K562 (cell line): ENCODE data around the gene HES4. TPM values are rescaled to one million over a fixed set of nuclear protein-coding genes. Genes with fewer than 3 reads are reported as not detected.

Experiments
- CREB3 ChIP-seq: fragments of 450-650 bp; conservative IDR thresholded peaks from 2 replicates; pipeline ENCODE4 v1.6.1; 2016; ENCODE audit warnings: missing genetic modification characterization, low read depth, mild to moderate bottlenecking, missing compliant biosample characterization, moderate library complexity
- GABPA ChIP-seq: fragments of 200-800 bp; sonication (Bioruptor generic); conservative IDR thresholded peaks from 2 replicates; pipeline ENCODE4 v1.6.1; 2016; ENCODE audit warnings: low read depth, missing genetic modification characterization, missing compliant biosample characterization
- GTF2E2 ChIP-seq: fragments of 200-800 bp; sonication (Bioruptor generic); IDR thresholded peaks from 2 replicates; pipeline ENCODE4 v1.6.1; 2016; ENCODE audit warnings: missing genetic modification characterization, missing compliant biosample characterization
- HDAC1 ChIP-seq, 2 experiments: fragments of 450-650 bp; IDR thresholded peaks; 2 replicates each; pipeline ENCODE4 v1.6.1; 2016 to 2017; ENCODE audit warnings: inconsistent platforms in 1 of 2, mild to moderate bottlenecking in 1 of 2, moderate library complexity in 1 of 2
- ILF3 ChIP-seq: fragments of 450-650 bp; IDR thresholded peaks from 2 replicates; pipeline ENCODE4 v1.6.1; 2018; ENCODE audit warnings: antibody characterized with exemption, mild to moderate bottlenecking, moderate library complexity, borderline replicate concordance
- MBD2 ChIP-seq: sonication (generic); IDR thresholded peaks from 2 replicates; pipeline ENCODE4 v1.6.1; 2016; ENCODE audit warnings: low read depth, borderline replicate concordance
- NR2C2 ChIP-seq, 2 experiments: fragments of 200-800 bp in 1 of 2; sonication (Bioruptor generic) in 1 of 2; sonication (generic) in 1 of 2; formaldehyde crosslinking in 1 of 2; IDR thresholded peaks; 2 replicates each; pipeline versions ENCODE4 v1.6.1 to v1.8.0; 2016 to 2022; ENCODE audit warnings: mild to moderate bottlenecking in 1 of 2, missing compliant biosample characterization in 1 of 2, missing genetic modification characterization in 1 of 2, missing genetic modification reagents in 1 of 2
- POLR2H ChIP-seq: IDR thresholded peaks from 2 replicates; pipeline ENCODE4 v1.6.1; 2016; ENCODE audit warnings: missing genetic modification characterization, low read depth, mild to moderate bottlenecking, control low read depth, missing compliant biosample characterization, moderate library complexity
- PPARD ChIP-seq: fragments of 250-450 bp; sonication (Bioruptor Pico); IDR thresholded peaks from 2 replicates; pipeline ENCODE4 v1.8.0; 2022; ENCODE audit warnings: inconsistent platforms, mild to moderate bottlenecking, moderate library complexity
- PRMT5 ChIP-seq: sonication (generic); formaldehyde crosslinking; IDR thresholded peaks from 2 replicates; pipeline ENCODE4 v1.5.0; 2020; ENCODE audit warnings: missing genetic modification reagents
- SP1 ChIP-seq: sonication (generic); formaldehyde crosslinking; IDR thresholded peaks from 2 replicates; pipeline ENCODE4 v1.8.1; 2022; ENCODE audit warnings: mild to moderate bottlenecking, missing genetic modification reagents
- ZBTB2 ChIP-seq: fragments of 450-650 bp; IDR thresholded peaks from 2 replicates; pipeline ENCODE4 v1.6.1; 2016; ENCODE audit warnings: antibody characterized with exemption
- ZNF644 ChIP-seq: fragments of 200-800 bp; sonication (Bioruptor generic); IDR thresholded peaks from 2 replicates; pipeline ENCODE4 v1.6.1; 2016; ENCODE audit warnings: low read depth, missing genetic modification characterization, missing compliant biosample characterization
- polyA plus RNA-seq, 8 experiments: library from polyadenylated mRNA; depleted of rRNA in 4 of 8; stranded (reverse) in 5 of 8; unstranded in 3 of 8; fragments of >200 nt; fragmentation: Nextera tagmentation in 2 of 8; fragmentation: Illumina TruSeq in 1 of 8; extraction: Ambion mirVana in 2 of 8; extraction: Trizol in 1 of 8; gene quantifications; 2 replicates each; pipeline versions ENCODE4 v1.2.1 to v1.2.3, GENCODE V29; 2011 to 2014; ENCODE audit warnings: inconsistent platforms in 1 of 8, missing spikeins in 1 of 8
- total RNA-seq, 7 experiments: library from RNA; depleted of rRNA in 6 of 7; stranded (reverse); fragments of >200 nt in 6 of 7; fragmentation: Illumina TruSeq in 2 of 7; extraction: Trizol in 2 of 7; gene quantifications; 2 replicates each; pipeline versions ENCODE4 v1.2.1 to v1.2.3, GENCODE V29; 2011 to 2021; ENCODE audit warnings: low replicate concordance in 1 of 7
- TF ChIP-seq, protein P1 (sequence below): sonication (generic); formaldehyde crosslinking; IDR thresholded peaks from 2 replicates; pipeline ENCODE4 v1.8.0; 2022; ENCODE audit warnings: missing genetic modification reagents, mild to moderate bottlenecking, borderline replicate concordance
- TF ChIP-seq, protein P2 (sequence below): fragments of 250-450 bp; sonication (Bioruptor Pico); IDR thresholded peaks from 2 replicates; pipeline ENCODE4 v1.8.0; 2022; ENCODE audit warnings: inconsistent platforms
- TF ChIP-seq, protein P3 (sequence below): fragments of 450-650 bp; formaldehyde crosslinking; IDR thresholded peaks from 2 replicates; pipeline ENCODE4 v1.4.0; 2022; ENCODE audit warnings: mild to moderate bottlenecking, moderate library complexity

The HES4 gene
- total and polyA plus RNA-seq, 9 of the 15 experiments (the other 6 are each of a cell fraction or from before 2014, with no cell fraction given): 0.21 to 43.7 (median 5.3) TPM; not detected in 2

DNA sequence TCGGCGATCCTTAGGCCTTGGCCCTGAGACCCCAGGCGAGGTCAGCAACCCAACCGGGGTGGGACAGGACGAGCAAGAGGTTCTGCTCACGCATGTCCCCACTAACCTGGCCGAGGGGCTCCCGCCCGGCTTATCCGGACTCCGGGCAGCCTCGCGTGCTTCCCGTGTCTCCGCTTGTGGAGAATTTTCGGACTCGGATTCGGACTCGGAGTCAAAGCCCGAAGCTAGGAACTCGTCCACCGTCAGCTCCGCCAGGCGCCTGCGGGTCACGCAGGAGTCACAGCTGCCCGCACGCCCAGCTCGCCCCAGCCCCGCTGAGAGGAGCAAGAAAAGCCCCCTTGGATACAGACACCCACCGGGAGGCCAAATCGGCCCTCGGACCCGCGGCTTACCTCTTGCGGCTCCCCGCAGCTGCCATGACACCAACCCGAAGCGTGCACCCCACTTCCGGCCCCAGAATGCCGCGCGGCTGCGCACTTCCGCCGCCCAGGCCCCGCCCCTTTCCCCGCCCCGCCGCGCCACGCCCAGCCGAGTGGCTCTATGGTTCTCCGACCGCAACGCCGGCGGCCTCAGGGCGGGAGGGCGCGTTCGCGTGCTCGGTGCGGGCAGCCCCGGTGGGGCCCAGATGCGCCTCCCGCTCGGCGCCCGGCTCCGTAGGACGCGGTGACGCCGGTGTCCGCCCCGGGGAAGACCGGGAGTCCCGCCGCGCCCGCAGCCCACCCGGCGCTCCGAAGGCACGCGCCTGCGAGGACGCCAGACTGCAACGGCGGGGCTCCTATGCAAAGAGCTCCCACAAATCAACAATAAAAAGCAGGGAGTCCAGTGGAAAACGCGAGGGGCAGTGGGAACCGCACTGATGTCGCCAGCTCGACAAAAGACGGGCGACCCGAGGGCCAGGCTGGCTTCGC, 40.8 kb downstream of the HES4 start, which contains the start of gene NOC2L (continued):
- TF ChIP-seq, protein P1, sequence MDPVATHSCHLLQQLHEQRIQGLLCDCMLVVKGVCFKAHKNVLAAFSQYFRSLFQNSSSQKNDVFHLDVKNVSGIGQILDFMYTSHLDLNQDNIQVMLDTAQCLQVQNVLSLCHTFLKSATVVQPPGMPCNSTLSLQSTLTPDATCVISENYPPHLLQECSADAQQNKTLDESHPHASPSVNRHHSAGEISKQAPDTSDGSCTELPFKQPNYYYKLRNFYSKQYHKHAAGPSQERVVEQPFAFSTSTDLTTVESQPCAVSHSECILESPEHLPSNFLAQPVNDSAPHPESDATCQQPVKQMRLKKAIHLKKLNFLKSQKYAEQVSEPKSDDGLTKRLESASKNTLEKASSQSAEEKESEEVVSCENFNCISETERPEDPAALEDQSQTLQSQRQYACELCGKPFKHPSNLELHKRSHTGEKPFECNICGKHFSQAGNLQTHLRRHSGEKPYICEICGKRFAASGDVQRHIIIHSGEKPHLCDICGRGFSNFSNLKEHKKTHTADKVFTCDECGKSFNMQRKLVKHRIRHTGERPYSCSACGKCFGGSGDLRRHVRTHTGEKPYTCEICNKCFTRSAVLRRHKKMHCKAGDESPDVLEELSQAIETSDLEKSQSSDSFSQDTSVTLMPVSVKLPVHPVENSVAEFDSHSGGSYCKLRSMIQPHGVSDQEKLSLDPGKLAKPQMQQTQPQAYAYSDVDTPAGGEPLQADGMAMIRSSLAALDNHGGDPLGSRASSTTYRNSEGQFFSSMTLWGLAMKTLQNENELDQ (CRISPR knock-in tag): no peak
- TF ChIP-seq PRMT5 (CRISPR knock-in tag): no peak
- TF ChIP-seq, protein P2, sequence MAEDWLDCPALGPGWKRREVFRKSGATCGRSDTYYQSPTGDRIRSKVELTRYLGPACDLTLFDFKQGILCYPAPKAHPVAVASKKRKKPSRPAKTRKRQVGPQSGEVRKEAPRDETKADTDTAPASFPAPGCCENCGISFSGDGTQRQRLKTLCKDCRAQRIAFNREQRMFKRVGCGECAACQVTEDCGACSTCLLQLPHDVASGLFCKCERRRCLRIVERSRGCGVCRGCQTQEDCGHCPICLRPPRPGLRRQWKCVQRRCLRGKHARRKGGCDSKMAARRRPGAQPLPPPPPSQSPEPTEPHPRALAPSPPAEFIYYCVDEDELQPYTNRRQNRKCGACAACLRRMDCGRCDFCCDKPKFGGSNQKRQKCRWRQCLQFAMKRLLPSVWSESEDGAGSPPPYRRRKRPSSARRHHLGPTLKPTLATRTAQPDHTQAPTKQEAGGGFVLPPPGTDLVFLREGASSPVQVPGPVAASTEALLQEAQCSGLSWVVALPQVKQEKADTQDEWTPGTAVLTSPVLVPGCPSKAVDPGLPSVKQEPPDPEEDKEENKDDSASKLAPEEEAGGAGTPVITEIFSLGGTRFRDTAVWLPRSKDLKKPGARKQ: no peak
- TF ChIP-seq ZBTB2: no peak
- TF ChIP-seq ZNF644 (tag): no peak
- TF ChIP-seq, protein P3, sequence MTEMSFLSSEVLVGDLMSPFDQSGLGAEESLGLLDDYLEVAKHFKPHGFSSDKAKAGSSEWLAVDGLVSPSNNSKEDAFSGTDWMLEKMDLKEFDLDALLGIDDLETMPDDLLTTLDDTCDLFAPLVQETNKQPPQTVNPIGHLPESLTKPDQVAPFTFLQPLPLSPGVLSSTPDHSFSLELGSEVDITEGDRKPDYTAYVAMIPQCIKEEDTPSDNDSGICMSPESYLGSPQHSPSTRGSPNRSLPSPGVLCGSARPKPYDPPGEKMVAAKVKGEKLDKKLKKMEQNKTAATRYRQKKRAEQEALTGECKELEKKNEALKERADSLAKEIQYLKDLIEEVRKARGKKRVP (CRISPR knock-in tag): no peak
- TF ChIP-seq ILF3: no peak
- TF ChIP-seq PPARD (CRISPR knock-in tag): no peak
- 0 out of 2 replicates have a peak, but pooled peaks have one; percentile 37 for TF ChIP-seq NR2C2 (CRISPR knock-in tag; IDR thresholded peaks at IDR 0.05)
- TF ChIP-seq NR2C2 (tag; IDR thresholded peaks at IDR 0.05): peak; percentile 35
- no peak for TF ChIP-seq GTF2E2 (tag)
- TF ChIP-seq CREB3: no peak
- TF ChIP-seq MBD2: peak; percentile 65
- no peak for TF ChIP-seq POLR2H (tag)
- TF ChIP-seq GABPA (tag): peak; percentile 96
- TF ChIP-seq SP1: peak; percentile 96
- peak in 1 of 2 experiments; percentile 98; a peak in 3 of 4 replicates for TF ChIP-seq HDAC1 (IDR thresholded peaks at IDR 0.05)
